Trophoblast cell (in vitro differentiated cells and primary cell): Measurements from ENCODE around the gene PPARD.

Experiments used
- DNase-seq, 2 donors: peaks; one replicate each; pipeline ENCODE4 v3.0.0-alpha.2; 2016
- H2AFZ ChIP-seq: 2 replicates; pipeline ENCODE4 v1.6.1; 2013; ENCODE audit warnings: low read length, moderate library complexity, mild to moderate bottlenecking; ENCODE audit not compliant: insufficient read depth, poor library complexity
- H2AK5ac ChIP-seq: 2 replicates; pipeline ENCODE4 v1.6.1; 2013; ENCODE audit warnings: mild to moderate bottlenecking, low read length
- H2BK120ac ChIP-seq: 2 replicates; pipeline ENCODE4 v1.6.1; 2013; ENCODE audit warnings: low read length, mild to moderate bottlenecking, moderate library complexity; ENCODE audit not compliant: insufficient read depth, poor library complexity
- H2BK12ac ChIP-seq: 2 replicates; pipeline ENCODE4 v1.6.1; 2013; ENCODE audit warnings: mild to moderate bottlenecking, low read length, moderate library complexity
- H2BK5ac ChIP-seq: 2 replicates; pipeline ENCODE4 v1.6.1; 2013; ENCODE audit warnings: low read length, low read depth, moderate library complexity, mild to moderate bottlenecking; ENCODE audit not compliant: poor library complexity
- H3K14ac ChIP-seq: 2 replicates; pipeline ENCODE4 v1.6.1; 2013; ENCODE audit warnings: mild to moderate bottlenecking, low read length
- H3K18ac ChIP-seq: 2 replicates; pipeline ENCODE4 v1.6.1; 2013; ENCODE audit warnings: mild to moderate bottlenecking, low read length
- H3K23ac ChIP-seq: 2 replicates; pipeline ENCODE4 v1.6.1; 2013; ENCODE audit warnings: low read length
- H3K27ac ChIP-seq: 2 replicates; pipeline ENCODE4 v1.5.1; 2013; ENCODE audit warnings: low read depth, mild to moderate bottlenecking, inconsistent platforms, low read length, moderate library complexity
- H3K27me3 ChIP-seq: 2 replicates; pipeline ENCODE4 v1.6.1; 2013; ENCODE audit warnings: inconsistent platforms, mild to moderate bottlenecking, low read length, moderate library complexity; ENCODE audit not compliant: insufficient read depth
- H3K36me3 ChIP-seq, 2 experiments: 1 replicate in 1 of 2; 2 replicates in 1 of 2; pipeline ENCODE4 v1.6.1; 2013; ENCODE audit warnings: low read length in 2 of 2, mild to moderate bottlenecking in 2 of 2, moderate library complexity in 1 of 2; ENCODE audit not compliant: insufficient read depth in 2 of 2, control insufficient read depth in 1 of 2
- H3K4ac ChIP-seq: 2 replicates; pipeline ENCODE4 v1.6.1; 2013; ENCODE audit warnings: low read depth, mild to moderate bottlenecking, low read length, moderate library complexity
- H3K4me1 ChIP-seq, 2 experiments: 1 replicate in 1 of 2; 2 replicates in 1 of 2; pipeline ENCODE4 v1.6.1; 2013; ENCODE audit warnings: low read length in 2 of 2, mild to moderate bottlenecking in 2 of 2, moderate library complexity in 1 of 2; ENCODE audit not compliant: insufficient read depth in 2 of 2, control insufficient read depth in 1 of 2
- H3K4me2 ChIP-seq: 2 replicates; pipeline ENCODE4 v1.6.1; 2013; ENCODE audit warnings: inconsistent platforms, mild to moderate bottlenecking, low read length, moderate library complexity
- H3K4me3 ChIP-seq: 2 replicates; pipeline ENCODE4 v1.5.1; 2013; ENCODE audit warnings: mild to moderate bottlenecking, low read depth, low read length, inconsistent platforms
- H3K79me1 ChIP-seq: one replicate; pipeline ENCODE4 v1.6.1; 2013; ENCODE audit warnings: low read length
- H3K79me2 ChIP-seq: 2 replicates; pipeline ENCODE4 v1.6.1; 2013; ENCODE audit warnings: low read length, mild to moderate bottlenecking; ENCODE audit not compliant: control insufficient read depth, insufficient read depth, poor library complexity
- H3K9ac ChIP-seq: 2 replicates; pipeline ENCODE4 v1.6.1; 2013; ENCODE audit warnings: mild to moderate bottlenecking, low read length
- H3K9me3 ChIP-seq: 2 replicates; pipeline ENCODE4 v1.6.1; 2013; ENCODE audit warnings: low read depth, mild to moderate bottlenecking, control low read depth, inconsistent platforms, low read length; ENCODE audit not compliant: insufficient read depth
- H4K12ac ChIP-seq: 2 replicates; pipeline ENCODE4 v1.6.1; 2013; ENCODE audit warnings: low read depth, mild to moderate bottlenecking, low read length, moderate library complexity
- H4K8ac ChIP-seq: 2 replicates; pipeline ENCODE4 v1.6.1; 2013; ENCODE audit warnings: low read depth, mild to moderate bottlenecking, low read length, moderate library complexity
- H4K91ac ChIP-seq: one replicate; pipeline ENCODE4 v1.6.1; 2013; ENCODE audit warnings: low read depth, mild to moderate bottlenecking, low read length, moderate library complexity
- WGBS: extraction: QIAGEN DNeasy Blood & Tissue Kit; methylation state at CpG from one replicate; pipeline ENCODE4 v1.1.7; 2013; ENCODE audit warnings: missing lambda C conversion rate; ENCODE audit not compliant: insufficient read length, insufficient coverage; ENCODE audit errors: extremely low coverage; 5-methylcytosine and 5-hydroxymethylcytosine counted together

Gene PPARD

DNA sequence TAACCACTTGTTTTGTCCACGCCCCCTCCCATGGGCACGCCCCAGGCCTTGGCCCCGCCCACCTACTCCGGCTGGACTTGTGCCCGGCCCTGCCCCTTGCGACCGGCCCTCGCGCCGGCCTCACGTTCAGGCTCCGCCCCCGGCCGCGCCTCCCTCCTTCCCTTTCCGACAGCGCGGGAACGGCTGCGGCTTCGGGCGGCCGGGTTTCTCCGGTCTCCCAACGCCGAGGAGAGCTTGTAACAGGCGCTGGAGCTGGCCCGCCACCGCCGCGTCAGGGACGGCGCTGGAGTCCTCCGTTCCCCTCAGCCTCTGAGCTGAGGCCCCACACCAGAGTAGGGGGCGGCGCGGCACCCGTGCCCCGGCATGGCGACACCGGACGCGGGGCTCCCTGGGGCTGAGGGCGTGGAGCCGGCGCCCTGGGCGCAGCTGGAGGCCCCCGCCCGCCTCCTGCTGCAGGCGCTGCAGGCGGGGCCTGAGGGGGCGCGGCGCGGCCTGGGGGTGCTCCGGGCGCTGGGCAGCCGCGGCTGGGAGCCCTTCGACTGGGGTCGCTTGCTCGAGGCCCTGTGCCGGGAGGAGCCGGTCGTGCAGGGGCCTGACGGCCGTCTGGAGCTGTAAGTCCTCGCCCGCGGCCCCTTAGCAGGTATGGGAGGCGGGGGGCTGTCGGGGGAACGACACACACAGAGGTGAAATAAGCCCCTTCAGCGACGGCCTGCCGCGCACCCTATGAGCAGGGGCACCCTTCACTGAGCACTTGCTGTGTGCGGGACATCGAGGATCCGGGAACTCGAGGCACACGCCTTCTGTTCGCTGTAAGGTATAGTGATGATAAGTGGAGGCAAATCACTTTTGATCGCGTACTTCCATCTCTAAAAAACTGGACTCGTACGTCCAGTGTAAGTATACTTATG lies 110.1 kb downstream of the PPARD start, which contains the start of gene FANCE:
FANCE (plus strand) TSS at position 156 of the 908 bp plus-strand sequence; CDS start at position 364, 208 bp downstream.
- Histone ChIP-seq H3K4me2 (peak within 1 kb of the TSS; percentile 91), H3K27me3 (no peaks in the 10 kb centered on the region), H2AK5ac (peak within 1 kb of the TSS; percentile 72), H2BK5ac (peak within 1 kb of the TSS; percentile 85), H3K18ac (peak within 1 kb of the TSS; percentile 98), H3K4me3 (peak within 1 kb of the TSS; percentile 91), H3K79me2 (peaks cover 5% of the 10 kb centered on the region), H2AFZ (peak within 1 kb of the TSS; percentile 92), H3K9me3 (no peaks in the 10 kb centered on the region), H2BK120ac (peak within 1 kb of the TSS; percentile 93), H3K4me1 (peaks cover 6 to 13% of the 10 kb centered on the region in 2 experiments), H4K91ac (peak within 1 kb of the TSS; percentile 84), H3K27ac (peak within 1 kb of the TSS; percentile 68), H3K36me3 (peaks cover 9 to 13% of the 10 kb centered on the region in 2 experiments), H3K79me1 (peaks cover 5% of the 10 kb centered on the region), H4K12ac (peak within 1 kb of the TSS; percentile 97), H3K23ac (no peak within 1 kb of the TSS), H2BK12ac (peak within 1 kb of the TSS; percentile 89), H4K8ac (peak within 1 kb of the TSS; percentile 90), H3K4ac (peak within 1 kb of the TSS; percentile 74), H3K9ac (peak within 1 kb of the TSS; percentile 80), H3K14ac (peak within 1 kb of the TSS; percentile 98)
- no CpG with 5 or more reads among the region's 87 CpGs for WGBS
- peak; percentile 96 to 99 for DNase-seq

- no peak overlapping the region for H4K91ac ChIP-seq
- H3K4ac ChIP-seq = no peak overlapping the region
- peaks cover 7 to 14% of the 10 kb centered on the region in 2 experiments for H3K4me1 ChIP-seq
- no peak overlapping the region for H2AK5ac ChIP-seq
- no peaks in the 10 kb centered on the region for H3K27me3 ChIP-seq
- peaks cover 5% of the 10 kb centered on the region for H3K79me1 ChIP-seq
- H2BK12ac ChIP-seq = no peak overlapping the region
- no peaks in the 10 kb centered on the region for H3K9me3 ChIP-seq
- H3K36me3 ChIP-seq = peaks cover 15 to 17% of the 10 kb centered on the region in 2 experiments
- no peak overlapping the region for H3K18ac ChIP-seq
- peak overlapping the region; percentile 91 for H3K4me2 ChIP-seq
- H2BK5ac ChIP-seq = no peak overlapping the region
- H2BK120ac ChIP-seq = no peak overlapping the region
- H3K9ac ChIP-seq = no peak overlapping the region
- H4K8ac ChIP-seq = no peak overlapping the region
- no peak overlapping the region for H2AFZ ChIP-seq
- no peak overlapping the region for H3K27ac ChIP-seq
- H3K14ac ChIP-seq = no peak overlapping the region
- no peak overlapping the region for H3K4me3 ChIP-seq
- DNase-seq = no peak
- H4K12ac ChIP-seq = no peak overlapping the region
- H3K23ac ChIP-seq = no peak overlapping the region
- no CpG with 5 or more reads among the region's 3 CpGs for WGBS
- peaks cover 5% of the 10 kb centered on the region for H3K79me2 ChIP-seq
These were observed 110.9 kb downstream of the PPARD start for GRCh38 chr6:35453236-35453635.

- Histone ChIP-seq H3K4me1 (peaks cover 11 to 17% of the 10 kb centered on the region in 2 experiments), H2BK5ac (no peak overlapping the region)
- peak; percentile 42 to 65 for DNase-seq
These were observed 112.2 kb downstream of the PPARD start for GRCh38 chr6:35454391-35455110.

GRCh38 chr6:35457907-35458306 lies 115.5 kb downstream of the PPARD start:
- WGBS = no CpG with 5 or more reads among the region's 4 CpGs
- DNase-seq = peak in 1 of 2 donors; percentile 36
- no peak overlapping the region for H2BK12ac ChIP-seq

More at GRCh38 chr6:35454391-35455110, 112.2 kb downstream of the PPARD start:
- no peak overlapping the region for H3K4me3 ChIP-seq
- no peak overlapping the region for H3K4ac ChIP-seq
- no peak overlapping the region for H2BK120ac ChIP-seq
- WGBS = no CpG with 5 or more reads among the region's 9 CpGs
- H3K79me2 ChIP-seq = peaks cover 5% of the 10 kb centered on the region
- H3K9ac ChIP-seq = no peak overlapping the region
- H3K79me1 ChIP-seq = peaks cover 5% of the 10 kb centered on the region
- H3K14ac ChIP-seq = no peak overlapping the region
- H2AFZ ChIP-seq = no peak overlapping the region
- H3K18ac ChIP-seq = no peak overlapping the region
- no peak overlapping the region for H3K27ac ChIP-seq
- H3K23ac ChIP-seq = no peak overlapping the region
- H4K12ac ChIP-seq = no peak overlapping the region
- H4K91ac ChIP-seq = no peak overlapping the region
- H2BK12ac ChIP-seq = no peak overlapping the region
- H3K4me2 ChIP-seq = no peak overlapping the region
- no peaks in the 10 kb centered on the region for H3K9me3 ChIP-seq
- no peak overlapping the region for H2AK5ac ChIP-seq
- H3K27me3 ChIP-seq = no peaks in the 10 kb centered on the region
- peaks cover 23 to 24% of the 10 kb centered on the region in 2 experiments for H3K36me3 ChIP-seq
- no peak overlapping the region for H4K8ac ChIP-seq

More at GRCh38 chr6:35457907-35458306, 115.5 kb downstream of the PPARD start:
- no peaks in the 10 kb centered on the region for H3K79me2 ChIP-seq
- H3K4me2 ChIP-seq = no peak overlapping the region
- peaks cover 34 to 36% of the 10 kb centered on the region in 2 experiments for H3K36me3 ChIP-seq
- no peak overlapping the region for H3K9ac ChIP-seq
- H3K79me1 ChIP-seq = no peaks in the 10 kb centered on the region
- H3K14ac ChIP-seq = no peak overlapping the region
- H4K8ac ChIP-seq = no peak overlapping the region
- H2AK5ac ChIP-seq = no peak overlapping the region
- H3K4me1 ChIP-seq = peaks cover 18 to 24% of the 10 kb centered on the region in 2 experiments
- no peak overlapping the region for H2BK5ac ChIP-seq
- H2AFZ ChIP-seq = no peak overlapping the region
- no peak overlapping the region for H3K27ac ChIP-seq
- H4K12ac ChIP-seq = no peak overlapping the region
- no peak overlapping the region for H2BK120ac ChIP-seq
- no peak overlapping the region for H3K18ac ChIP-seq
- H3K4me3 ChIP-seq = no peak overlapping the region
- H4K91ac ChIP-seq = no peak overlapping the region
- no peak overlapping the region for H3K4ac ChIP-seq
- H3K9me3 ChIP-seq = no peaks in the 10 kb centered on the region
- no peaks in the 10 kb centered on the region for H3K27me3 ChIP-seq
- no peak overlapping the region for H3K23ac ChIP-seq
